ENCODE results near the gene SMIM36.
"Not testable (repeated sequence)": the region's sequence is repeated elsewhere in the genome, so short reads cannot be mapped to it uniquely, and the experiment has no call there.

Gene SMIM36

GRCh38 chr17:55433629-55434422 is 77.4 kb downstream of the SMIM36 start:
- peak in 1 of 2 donors; percentile 34 for DNase-seq
- intact Hi-C loops (cut with DNase I; ENCODE audit: low total_unique reads) = no loop called here
- Histone ChIP-seq H3K4me1 (peaks cover 0 to 6% (median 0%) of the 10 kb centered on the region in 4 donors), H3K27me3 (no peaks in the 10 kb centered on the region), H3K4me3 (no peak overlapping the region), H3K27ac (no peak overlapping the region), H3K9me3 (no peaks in the 10 kb centered on the region), H3K36me3 (no peaks in the 10 kb centered on the region)
- no peak for TF ChIP-seq CTCF (IDR thresholded peaks at IDR 0.05)

GRCh38 chr17:55433029-55433628 is 78.1 kb downstream of the SMIM36 start:
- no peak for TF ChIP-seq CTCF (IDR thresholded peaks at IDR 0.05)
- Histone ChIP-seq H3K4me1 (peaks cover 0 to 6% (median 0%) of the 10 kb centered on the region in 4 donors), H3K36me3 (no peaks in the 10 kb centered on the region), H3K27ac (no peak overlapping the region), H3K4me3 (no peak overlapping the region), H3K9me3 (no peaks in the 10 kb centered on the region), H3K27me3 (peaks cover 0 to 3% of the 10 kb centered on the region in 2 donors)
- DNase-seq = no peak
- intact Hi-C loops (cut with DNase I; ENCODE audit: low total_unique reads) = no loop called here

GRCh38 chr17:55432358-55433028 is 78.8 kb downstream of the SMIM36 start:
- Histone ChIP-seq H3K4me3 (no peak overlapping the region), H3K9me3 (no peaks in the 10 kb centered on the region), H3K27ac (no peak overlapping the region), H3K27me3 (peaks cover 0 to 7% of the 10 kb centered on the region in 2 donors), H3K36me3 (no peaks in the 10 kb centered on the region), H3K4me1 (peaks cover 0 to 6% (median 0%) of the 10 kb centered on the region in 4 donors)
- DNase-seq = no peak
- intact Hi-C loops (cut with DNase I; ENCODE audit: low total_unique reads) = no loop called here
- TF ChIP-seq CTCF (IDR thresholded peaks at IDR 0.05) = no peak

- H3K27ac ChIP-seq; H3K4me1 ChIP-seq; intact Hi-C loops (cut with DNase I; ENCODE audit: low total_unique reads); H3K36me3 ChIP-seq; H3K4me3 ChIP-seq; DNase-seq; H3K9me3 ChIP-seq; H3K27me3 ChIP-seq: not testable (repeated sequence)
Observed at GRCh38 chr17:55431914-55432313, 79.3 kb downstream of the SMIM36 start.

GRCh38 chr17:55430541-55431288 is 80.5 kb downstream of the SMIM36 start:
- H3K4me1 ChIP-seq = peaks cover 0 to 6% (median 0%) of the 10 kb centered on the region in 4 donors
- intact Hi-C loops (cut with DNase I; ENCODE audit: low total_unique reads) = no loop called here
- H3K36me3 ChIP-seq = no peaks in the 10 kb centered on the region
- no peak overlapping the region for H3K4me3 ChIP-seq
- no peak for TF ChIP-seq CTCF (IDR thresholded peaks at IDR 0.05)
- peaks cover 0 to 7% of the 10 kb centered on the region in 2 donors for H3K27me3 ChIP-seq
- H3K27ac ChIP-seq = no peak overlapping the region
- no peak for DNase-seq
- H3K9me3 ChIP-seq = no peaks in the 10 kb centered on the region
